Right lobe of liver (tissue), 6 donors: ENCODE data around the gene NHSL2. TPM values are rescaled to one million over a fixed set of nuclear protein-coding genes. Genes with fewer than 3 reads are reported as not detected.

Source experiments
- ATAC-seq, 4 donors: fragments of 200-7000 bp; cut with Tn5 transposase; one replicate each; pipeline ENCODE4 v1.9.1; 2020; ENCODE audit warnings: mild to moderate bottlenecking in 4 of 4, moderate library complexity in 4 of 4
- DNase-seq, 3 donors: peaks; one replicate each; pipeline ENCODE4 v3.0.0-alpha.2; 2020
- H3K27ac ChIP-seq, 3 donors: fragments of 200-600 bp; one replicate each; pipeline ENCODE4 v1.8.0; 2022
- H3K27me3 ChIP-seq, 2 donors: fragments of 200-600 bp; one replicate each; pipeline ENCODE4 v1.8.0; 2022
- H3K36me3 ChIP-seq, 4 donors: fragments of 200-600 bp; sonication (generic) in 1 of 4; one replicate each; pipeline versions ENCODE4 v1.5.1 to v1.8.0; 2017 to 2022; ENCODE audit warnings: control low read depth in 1 of 4
- H3K4me1 ChIP-seq, 4 donors: fragments of 200-600 bp; sonication (generic) in 1 of 4; one replicate each; pipeline versions ENCODE4 v1.5.1 to v1.8.0; 2017 to 2022; ENCODE audit warnings: control low read depth in 1 of 4
- H3K4me3 ChIP-seq, 3 donors: fragments of 200-600 bp; one replicate each; pipeline ENCODE4 v1.8.0; 2022
- H3K9me3 ChIP-seq, 4 donors: fragments of 200-600 bp; sonication (generic) in 1 of 4; one replicate each; pipeline versions ENCODE4 v1.5.1 to v1.8.0; 2017 to 2022; ENCODE audit warnings: control low read depth in 1 of 4
- CTCF ChIP-seq, 4 donors: fragments of 200-600 bp in 3 of 4; fragments of 450-650 bp in 1 of 4; IDR thresholded peaks; one replicate each; pipeline versions ENCODE4 v1.5.1 to v1.8.0; 2016 to 2022; ENCODE audit warnings: antibody characterized with exemption in 4 of 4, mild to moderate bottlenecking in 2 of 4
- POLR2A ChIP-seq: fragments of 450-650 bp; IDR thresholded peaks from one replicate; pipeline ENCODE4 v1.6.1; 2017; ENCODE audit warnings: antibody characterized with exemption, mild to moderate bottlenecking
- WGBS: methylation state at CpG from one replicate; pipeline ENCODE4 v1.1.6; 2018; ENCODE audit warnings: low coverage, low lambda C conversion rate; ENCODE audit not compliant: insufficient coverage; ENCODE audit errors: missing lambda C conversion rate; 5-methylcytosine and 5-hydroxymethylcytosine counted together
- intact Hi-C, 2 donors: fragments of 100-400 bp; cut with DNase I; formaldehyde crosslinking; loops; one replicate each; pipeline versions ENCODE4 v1.11.2 to v1.14.1; 2022
- total RNA-seq, 6 experiments: library from RNA; depleted of rRNA in 2 of 6; stranded (reverse); fragments of >200 nt in 2 of 6; fragmentation: NEBNext Ultra II Directional in 3 of 6; extraction: Animal tissue kit (Norgen Biotek cat#: 25700) in 3 of 6; gene quantifications; one replicate each; pipeline versions ENCODE4 v1.1.0 to v1.2.4, GENCODE V29; 2016 to 2023
- donor health status: DM: no; HTN: yes; CAD: no.
- donor health status: DM: no; HTN: no; CAD: no.
- donor health status: DM: no; HTN: no; CAD: no.
- donor health status: DM: no; HTN: yes; CAD: no.
- donor health status: DM: no; HTN: yes; CAD: no.

NHSL2 gene
- total RNA-seq, 6 experiments from 2014 or later, result 0.81 to 2.1 (median 1.3) TPM

DNA sequence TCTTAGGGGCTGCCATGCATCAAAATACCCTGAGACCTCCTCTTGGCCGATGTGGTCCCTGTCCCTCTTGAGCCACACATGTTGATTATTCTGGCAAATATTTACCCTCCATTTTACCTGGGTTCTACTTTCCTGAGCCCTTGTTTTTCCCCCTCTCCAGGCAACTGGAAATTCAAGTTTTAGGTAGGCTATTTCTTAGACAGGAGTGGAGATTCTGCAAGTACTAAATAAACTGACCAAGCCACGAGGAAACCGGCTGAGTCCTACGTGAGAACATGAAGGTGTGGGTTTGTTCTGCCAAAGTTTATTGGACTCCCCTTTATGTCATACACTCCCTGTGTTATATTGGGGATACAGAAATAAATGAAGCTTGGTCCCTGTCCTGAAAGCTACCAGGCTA is 133.0 kb downstream of the NHSL2 start:
- H3K27ac ChIP-seq, result no peak overlapping the region
- TF ChIP-seq POLR2A, result no peak
- no peak for TF ChIP-seq CTCF (IDR thresholded peaks at IDR 0.05)
- intact Hi-C loops, result no loop called here

GRCh38 chrX:72045141-72045540 is 134.5 kb downstream of the NHSL2 start:
- ATAC-seq, result no peak
- H3K36me3 ChIP-seq, result no peaks in the 10 kb centered on the region
- intact Hi-C loops, result no loop called here
- H3K27me3 ChIP-seq, result no peaks in the 10 kb centered on the region
- no peak for TF ChIP-seq CTCF (IDR thresholded peaks at IDR 0.05)
- no peak for TF ChIP-seq POLR2A
- WGBS, result 20% methylated on average over 2 of the region's 4 CpGs
- no peak overlapping the region for H3K4me3 ChIP-seq
- H3K9me3 ChIP-seq, result no peaks in the 10 kb centered on the region
- no peak overlapping the region for H3K27ac ChIP-seq
- H3K4me1 ChIP-seq, result no peaks in the 10 kb centered on the region
- DNase-seq, result no peak

More for the DNA sequence above, 133.0 kb downstream of the NHSL2 start:
- no peak overlapping the region for H3K4me3 ChIP-seq
- H3K36me3 ChIP-seq, result no peaks in the 10 kb centered on the region
- no peaks in the 10 kb centered on the region for H3K4me1 ChIP-seq
- no peaks in the 10 kb centered on the region for H3K9me3 ChIP-seq
- H3K27me3 ChIP-seq, result no peaks in the 10 kb centered on the region
- WGBS, result 56% methylated on average over 4 of the region's 4 CpGs
- DNase-seq, result no peak
- no peak for ATAC-seq

DNA sequence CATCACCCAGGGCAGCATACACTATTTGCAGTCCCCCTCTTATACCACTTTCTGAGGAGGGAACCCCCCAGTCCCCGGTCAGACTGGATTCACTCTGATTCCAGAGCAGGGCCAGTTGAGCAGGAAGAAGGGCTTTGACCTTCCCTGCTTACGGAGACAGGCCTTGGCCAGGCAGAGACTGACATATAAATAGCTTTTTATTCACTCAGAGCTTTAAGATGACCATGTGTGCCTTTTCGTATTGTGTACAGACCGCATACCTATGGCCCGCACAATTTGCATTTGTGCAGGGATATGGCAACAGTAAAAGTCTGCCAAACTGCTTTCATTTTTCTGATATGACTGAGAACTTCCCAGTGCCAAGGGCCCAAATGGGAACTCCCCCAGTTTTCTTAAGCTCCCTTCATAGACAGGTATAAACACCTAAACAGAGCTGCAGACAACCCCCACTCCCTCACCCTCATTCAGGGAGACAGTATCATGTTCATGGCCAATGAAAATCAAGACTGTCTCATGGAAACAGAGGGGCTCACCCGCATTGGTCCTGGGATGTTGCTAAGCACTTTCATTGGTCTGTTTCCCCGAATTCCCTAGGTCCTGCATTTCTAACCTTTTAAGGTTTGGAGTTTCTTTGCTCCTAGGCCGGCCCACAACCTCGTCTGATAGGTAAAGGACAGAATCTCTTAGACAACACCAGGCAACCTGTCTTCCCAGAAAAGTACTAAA is 135.1 kb downstream of the NHSL2 start:
- Histone ChIP-seq H3K4me3 (no peak overlapping the region), H3K9me3 (no peaks in the 10 kb centered on the region), H3K36me3 (no peaks in the 10 kb centered on the region), H3K4me1 (no peaks in the 10 kb centered on the region), H3K27me3 (no peaks in the 10 kb centered on the region), H3K27ac (no peak overlapping the region)
- no peak for DNase-seq
- no peak for ATAC-seq
- TF ChIP-seq POLR2A (no peak), CTCF (IDR thresholded peaks at IDR 0.05) (no peak)
- intact Hi-C loops, result no loop called here
- WGBS, result 72% methylated on average over 4 of the region's 9 CpGs

- intact Hi-C loops, result no loop called here
- H3K36me3 ChIP-seq, result no peaks in the 10 kb centered on the region
- H3K27ac ChIP-seq, result no peak overlapping the region
- H3K27me3 ChIP-seq, result no peaks in the 10 kb centered on the region
- no peaks in the 10 kb centered on the region for H3K9me3 ChIP-seq
- DNase-seq, result no peak
- TF ChIP-seq CTCF (IDR thresholded peaks at IDR 0.05), result no peak
- no peak overlapping the region for H3K4me3 ChIP-seq
- WGBS, result 58% methylated on average over 6 of the region's 6 CpGs
- ATAC-seq, result no peak
- H3K4me1 ChIP-seq, result no peaks in the 10 kb centered on the region
Observed at GRCh38 chrX:72046447-72046846, 135.8 kb downstream of the NHSL2 start.
